Adrenal gland (tissue), 5 donors: Measurements from ENCODE around the gene SREK1.

Source experiments
- CTCF ChIP-seq, 6 experiments: fragments of 450-650 bp in 4 of 6; fragments of 200-600 bp in 2 of 6; sonication (generic) in 1 of 6; IDR thresholded peaks; 1 replicate in 5 of 6; 2 replicates in 1 of 6; pipeline versions ENCODE4 v1.5.1 to v1.8.0; 2016 to 2021; ENCODE audit warnings: antibody characterized with exemption in 6 of 6, mild to moderate bottlenecking in 2 of 6, moderate library complexity in 1 of 6
- POLR2A ChIP-seq, 2 donors: fragments of 450-650 bp; IDR thresholded peaks; one replicate each; pipeline ENCODE4 v1.6.1; 2017; ENCODE audit warnings: antibody characterized with exemption in 2 of 2, mild to moderate bottlenecking in 2 of 2, moderate library complexity in 1 of 2
- donor health status: DM: no; HTN: no; CAD: no.

GRCh38 chr5:66171349-66172344, 27.5 kb downstream of the SREK1 start:
- TF ChIP-seq CTCF (IDR thresholded peaks at IDR 0.05) (peak; percentile 30 to 58 (median 50)), POLR2A (IDR thresholded peaks at IDR 0.05) (no peak)
